Stimulated activated CD4-positive, alpha-beta T cell treated with anti-CD3 and anti-CD28 coated beads, Interleukin-4, amount 100 ng/mL, for 4 hours (primary cell): ENCODE measurements around the gene SLC28A3.
"Not testable (repeated sequence)": the region's sequence is repeated elsewhere in the genome, so short reads cannot be mapped to it uniquely, and the experiment has no call there.

ENCODE experiments used
- DNase-seq, 2 experiments: peaks; one replicate each; pipeline ENCODE4 v3.0.0-alpha.2; 2020

Gene SLC28A3, protein sequence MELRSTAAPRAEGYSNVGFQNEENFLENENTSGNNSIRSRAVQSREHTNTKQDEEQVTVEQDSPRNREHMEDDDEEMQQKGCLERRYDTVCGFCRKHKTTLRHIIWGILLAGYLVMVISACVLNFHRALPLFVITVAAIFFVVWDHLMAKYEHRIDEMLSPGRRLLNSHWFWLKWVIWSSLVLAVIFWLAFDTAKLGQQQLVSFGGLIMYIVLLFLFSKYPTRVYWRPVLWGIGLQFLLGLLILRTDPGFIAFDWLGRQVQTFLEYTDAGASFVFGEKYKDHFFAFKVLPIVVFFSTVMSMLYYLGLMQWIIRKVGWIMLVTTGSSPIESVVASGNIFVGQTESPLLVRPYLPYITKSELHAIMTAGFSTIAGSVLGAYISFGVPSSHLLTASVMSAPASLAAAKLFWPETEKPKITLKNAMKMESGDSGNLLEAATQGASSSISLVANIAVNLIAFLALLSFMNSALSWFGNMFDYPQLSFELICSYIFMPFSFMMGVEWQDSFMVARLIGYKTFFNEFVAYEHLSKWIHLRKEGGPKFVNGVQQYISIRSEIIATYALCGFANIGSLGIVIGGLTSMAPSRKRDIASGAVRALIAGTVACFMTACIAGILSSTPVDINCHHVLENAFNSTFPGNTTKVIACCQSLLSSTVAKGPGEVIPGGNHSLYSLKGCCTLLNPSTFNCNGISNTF

DNA sequence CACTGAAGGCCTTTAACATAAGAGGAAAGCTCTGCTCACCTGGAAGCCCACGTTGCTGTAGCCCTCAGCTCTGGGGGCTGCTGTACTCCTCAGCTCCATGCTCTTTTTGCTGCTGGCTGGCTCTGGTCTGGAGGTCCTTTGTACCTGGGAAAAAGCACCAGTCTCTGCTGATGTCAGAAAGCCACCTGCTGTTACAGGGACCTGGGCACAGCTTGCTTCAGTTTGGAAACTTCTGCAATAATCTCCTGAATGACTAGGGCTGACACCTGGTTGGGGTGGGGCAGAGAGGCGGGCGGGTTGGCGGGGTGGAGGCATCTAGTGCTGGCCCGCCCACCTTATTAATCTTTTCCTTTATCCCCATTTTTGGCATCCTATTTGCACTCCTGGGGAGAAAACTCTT is at the start of gene SLC28A3:
SLC28A3 (minus strand) TSS at position 224 of the 400 bp plus-strand sequence; CDS start at position 99, 125 bp downstream.
- no peak for DNase-seq

DNA sequence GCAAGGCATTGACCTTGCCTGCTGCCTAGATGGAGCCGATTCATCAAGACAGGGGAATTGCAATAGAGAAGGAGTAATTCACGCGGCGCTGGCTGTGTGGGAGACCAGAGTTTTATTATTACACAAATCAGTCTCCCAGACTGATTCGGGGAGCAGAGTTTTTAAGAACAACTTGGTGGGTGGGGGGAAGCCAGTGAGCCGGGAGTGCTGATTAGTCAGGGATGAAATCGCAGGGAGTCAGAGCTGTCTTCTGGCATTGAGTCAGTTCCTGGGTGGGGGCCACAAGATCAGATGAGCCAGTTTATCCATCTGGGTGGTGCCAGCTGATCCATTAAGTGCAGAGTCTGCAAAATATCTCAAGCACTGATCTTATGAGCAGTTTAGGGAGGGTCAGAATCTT is 49.7 kb upstream of the SLC28A3 start:
- DNase-seq, result not testable (repeated sequence)

DNA sequence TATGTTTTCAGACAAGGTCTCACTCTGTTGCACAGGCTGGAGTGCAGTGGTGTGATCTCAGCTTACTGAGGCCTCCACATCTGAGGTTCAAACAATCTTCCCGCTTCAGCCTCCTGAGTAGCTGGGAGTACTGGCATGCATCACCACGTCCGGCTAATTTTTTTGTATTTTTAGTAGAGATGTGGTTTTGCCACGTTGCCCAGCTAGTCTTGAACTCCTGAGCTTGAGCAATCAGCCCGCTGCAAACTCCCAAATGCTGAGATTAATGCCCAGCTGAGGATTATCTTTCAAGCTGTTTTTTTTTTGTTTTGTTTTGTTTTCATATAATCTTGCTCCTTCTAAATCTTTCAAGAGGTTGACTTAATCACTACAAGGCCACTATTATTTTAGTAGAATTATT is 47.3 kb upstream of the SLC28A3 start:
- DNase-seq, result no peak

DNA sequence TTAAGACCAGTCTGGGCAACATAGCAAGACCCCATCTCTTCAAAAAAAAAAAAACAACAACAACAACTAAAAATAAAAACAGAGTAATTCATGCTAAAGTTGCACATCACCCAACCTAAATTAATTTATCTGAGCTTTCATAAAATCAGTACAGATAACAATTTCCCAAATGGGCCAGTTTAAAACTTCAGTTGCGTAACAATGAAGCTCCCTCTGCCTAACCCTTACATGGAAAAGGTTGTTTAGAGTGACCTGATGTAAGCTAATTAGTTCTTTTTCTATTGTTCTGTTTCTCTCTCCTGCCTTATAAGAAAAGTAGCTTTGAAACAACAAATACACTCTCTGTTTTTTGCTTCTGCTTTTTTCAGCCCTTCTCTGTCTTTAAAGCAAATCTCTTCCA is 46.2 kb upstream of the SLC28A3 start:
- no peak for DNase-seq

DNA sequence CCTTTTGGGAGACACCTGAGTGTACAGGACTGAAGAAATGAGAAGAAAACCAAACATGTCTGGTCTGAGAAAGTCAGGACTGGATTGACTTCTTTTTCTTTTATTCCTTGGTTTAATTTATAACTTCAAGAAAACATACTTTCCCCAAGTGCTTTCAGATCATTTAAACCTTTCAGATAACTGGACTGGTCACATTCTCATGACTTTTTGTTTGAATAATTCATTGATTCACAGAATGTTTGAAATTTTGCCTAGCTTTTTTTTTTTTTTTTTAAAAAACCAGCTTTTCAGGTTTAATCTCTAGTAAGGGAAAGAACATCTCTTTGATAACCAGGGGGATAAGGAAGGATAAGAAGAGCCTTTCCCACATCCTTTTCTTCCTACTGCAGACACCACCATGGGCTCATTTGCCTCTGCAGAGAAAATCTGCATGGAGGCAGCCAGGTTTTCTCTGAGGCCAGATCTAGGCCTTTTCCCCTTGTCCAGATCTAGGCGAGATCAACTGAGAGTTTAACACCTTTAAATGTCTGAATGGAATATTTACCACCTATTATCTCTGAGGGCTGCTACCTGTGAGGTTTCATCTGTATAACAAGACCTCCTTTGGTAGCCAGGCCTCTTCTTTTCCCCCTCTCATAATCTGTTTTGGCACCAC is 45.0 kb upstream of the SLC28A3 start:
- no peak for DNase-seq

DNA sequence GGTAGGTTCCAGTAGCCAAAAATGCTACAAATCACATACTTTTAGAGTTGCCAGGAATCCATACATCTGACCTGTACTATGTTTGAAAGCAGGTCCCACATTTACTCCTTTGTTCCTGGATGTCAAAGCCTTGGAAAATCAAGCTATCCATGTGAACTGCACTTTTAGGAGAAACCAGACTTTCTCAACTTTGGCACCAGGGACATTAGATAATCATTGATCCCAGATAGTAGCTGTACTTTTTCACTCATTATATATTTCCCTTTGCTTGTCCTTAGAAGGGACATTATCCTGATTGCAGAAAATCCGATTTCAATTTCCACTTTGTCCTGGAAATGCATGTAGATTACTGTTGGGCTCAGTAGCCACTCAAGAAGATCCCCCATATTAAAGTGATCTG is 44.1 kb upstream of the SLC28A3 start:
- no peak for DNase-seq

DNA sequence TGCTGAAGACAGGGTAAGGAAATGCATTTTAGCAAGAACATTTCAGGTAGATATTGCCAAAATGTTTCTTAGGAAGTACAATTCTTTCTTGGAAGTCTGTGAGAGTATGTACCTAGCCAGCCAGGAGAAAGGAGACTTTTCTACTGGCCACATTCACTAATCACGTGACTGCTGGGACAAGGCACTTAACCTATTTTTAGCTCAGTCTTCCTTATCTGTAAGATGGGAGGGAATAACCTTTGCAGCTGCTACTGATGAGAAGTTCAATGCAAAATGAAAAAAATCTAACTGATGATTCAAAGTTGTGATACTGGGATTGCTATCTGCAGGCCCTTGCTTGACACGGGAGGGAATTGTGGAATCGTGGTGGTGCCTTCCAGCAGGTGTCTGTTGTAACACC is 42.6 kb upstream of the SLC28A3 start:
- no peak for DNase-seq

DNA sequence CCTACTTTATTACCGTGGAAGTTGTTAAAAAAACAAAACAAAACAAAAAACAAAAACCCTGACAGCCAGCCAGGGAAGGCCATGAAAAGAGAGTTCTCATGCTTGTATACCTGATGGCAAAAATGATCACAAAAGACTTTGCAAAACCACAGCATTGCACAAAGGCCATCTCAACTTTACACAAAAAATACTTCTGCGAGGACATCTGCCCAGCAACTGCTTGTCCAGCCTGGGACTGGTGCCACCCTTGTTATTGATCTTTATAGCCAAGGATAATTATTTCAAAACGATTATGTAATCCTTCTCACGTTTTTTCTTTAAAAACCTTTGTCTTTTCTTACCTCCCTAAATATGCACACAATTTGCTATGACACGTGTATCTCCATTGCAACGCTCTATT is 42.2 kb upstream of the SLC28A3 start:
- no peak for DNase-seq

DNA sequence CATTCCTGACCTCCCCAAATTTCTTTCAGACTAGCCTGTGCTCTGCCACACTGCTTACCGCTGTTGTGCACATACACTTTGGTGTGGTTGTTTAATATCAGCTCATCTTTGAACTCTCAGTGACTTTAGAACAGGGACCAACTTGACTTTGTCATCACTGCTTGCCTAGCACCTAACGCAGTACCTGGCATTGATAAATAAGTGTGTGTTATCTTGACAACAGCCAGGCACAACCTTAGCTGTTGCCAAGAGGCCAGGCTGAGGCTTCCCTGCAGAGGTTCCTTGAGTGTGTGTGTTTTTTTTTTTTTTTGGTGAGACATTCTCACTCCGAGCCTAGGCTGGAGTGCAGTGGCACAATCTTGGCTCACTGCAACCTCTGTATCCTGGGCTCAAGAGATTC is 41.0 kb upstream of the SLC28A3 start:
- no peak for DNase-seq

DNA sequence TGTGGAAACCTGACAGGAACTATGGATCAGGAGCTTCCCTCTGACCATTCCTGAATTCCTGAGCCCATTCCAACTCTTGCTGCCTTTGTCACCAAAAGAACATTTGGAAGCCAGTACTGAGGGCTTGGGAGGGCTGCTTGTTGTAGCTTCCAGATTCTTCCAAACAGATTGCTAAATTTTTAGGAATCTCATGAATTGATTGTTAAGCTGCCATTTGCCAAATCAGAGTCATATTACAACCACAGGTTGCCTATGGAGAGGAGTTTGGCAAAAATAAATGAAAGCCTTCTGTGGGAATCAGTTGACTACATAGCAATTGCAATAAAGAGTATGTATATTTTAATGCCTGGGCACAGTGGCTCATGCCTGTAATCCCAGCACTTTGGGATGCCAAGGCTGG is 39.2 kb upstream of the SLC28A3 start:
- no peak for DNase-seq

DNA sequence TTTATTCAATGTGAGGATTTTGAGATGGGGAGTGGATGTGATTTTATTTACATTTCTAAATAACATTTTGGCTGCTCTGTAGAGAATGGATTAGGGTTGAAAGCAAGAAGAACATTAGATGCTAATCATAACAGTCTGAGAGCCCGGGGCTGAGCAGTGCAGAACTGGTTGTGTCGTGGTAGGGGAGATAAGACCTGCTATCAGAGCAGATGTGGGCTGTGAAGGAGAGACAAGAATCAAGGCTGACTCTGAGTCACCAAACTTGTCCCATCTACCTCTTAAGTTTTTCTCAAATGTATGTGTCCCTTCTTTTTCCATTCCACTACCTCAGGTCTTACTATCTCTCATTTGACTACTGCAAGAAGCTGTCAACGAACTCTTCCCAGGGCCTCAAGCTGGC is 35.4 kb upstream of the SLC28A3 start:
- DNase-seq, result no peak

DNA sequence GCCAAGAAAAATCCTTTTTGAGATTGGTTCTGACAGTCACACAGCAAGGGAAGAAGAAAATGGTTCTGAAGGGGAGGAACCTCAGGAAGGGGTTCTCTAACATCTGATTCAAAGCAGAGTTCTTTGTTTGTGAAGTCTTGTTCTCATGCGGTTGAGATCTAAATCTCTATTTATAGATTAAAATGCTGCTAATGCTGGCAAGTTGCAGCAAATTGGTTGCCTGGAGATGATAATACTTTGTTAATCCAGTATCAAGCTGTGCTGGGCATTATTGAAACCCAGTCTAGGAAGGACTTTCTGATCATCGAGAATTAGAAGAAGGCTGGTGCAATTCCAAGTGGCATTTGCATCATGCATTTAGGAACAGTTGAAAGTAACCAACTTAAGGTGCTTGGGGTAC is 34.0 kb upstream of the SLC28A3 start:
- no peak for DNase-seq

DNA sequence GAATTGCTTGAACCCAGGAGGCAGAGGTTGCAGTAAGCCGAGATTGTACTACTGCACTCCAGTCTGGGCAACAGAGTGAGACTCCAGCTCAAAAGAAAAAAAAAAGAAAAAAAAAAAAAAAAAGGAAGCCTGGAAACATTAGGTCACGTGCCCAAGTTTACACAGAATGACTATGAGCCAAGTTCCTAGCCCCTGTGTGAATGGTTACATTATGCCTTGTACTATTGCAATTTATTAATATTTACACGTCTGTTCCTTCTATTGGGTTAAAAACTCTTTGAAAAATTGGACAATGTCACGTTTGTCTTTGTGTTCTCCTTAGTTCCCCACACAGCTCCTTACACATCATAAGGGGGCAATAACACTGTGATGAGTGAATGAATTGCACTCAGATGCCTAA is 33.5 kb upstream of the SLC28A3 start:
- DNase-seq, result no peak

DNA sequence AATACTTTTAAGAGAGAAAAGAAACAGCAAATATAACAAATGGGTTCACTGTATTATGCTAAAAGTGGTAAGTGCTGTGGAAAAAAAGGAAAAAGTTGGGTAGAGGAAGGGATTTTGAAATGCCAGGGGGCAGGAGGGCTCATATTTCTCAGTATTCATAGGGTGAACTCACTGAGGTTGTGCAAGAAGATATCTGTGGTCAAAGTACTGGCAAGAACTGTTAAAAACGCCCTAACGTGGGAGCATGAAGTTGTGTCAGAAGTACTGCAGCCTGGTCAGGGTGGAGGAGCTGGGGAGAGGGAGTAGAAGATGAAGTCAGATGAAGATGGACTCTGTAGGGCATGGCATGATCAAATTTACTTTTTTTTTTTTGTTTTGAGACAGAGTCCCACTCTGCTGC is 31.2 kb upstream of the SLC28A3 start:
- DNase-seq, result no peak

DNA sequence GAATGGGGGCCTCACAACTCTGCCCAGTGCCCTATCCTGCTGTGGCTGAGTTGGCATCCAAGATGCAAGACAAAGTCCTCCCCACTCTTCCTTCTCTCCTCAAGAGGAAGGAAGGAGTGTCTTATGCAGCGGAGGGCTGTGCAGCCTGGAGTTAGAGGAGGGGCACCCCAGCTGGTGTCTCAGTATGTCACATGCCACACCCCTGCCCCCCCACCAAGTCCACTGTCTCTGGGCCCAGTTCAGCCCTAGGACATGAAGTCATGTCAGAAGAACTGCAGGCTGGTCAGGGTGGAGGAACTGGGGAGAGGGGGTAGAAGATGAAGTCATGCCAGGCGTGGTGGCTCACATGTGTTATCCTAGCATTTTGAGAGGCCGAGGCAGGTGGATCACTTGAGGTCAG is 28.0 kb upstream of the SLC28A3 start:
- DNase-seq, result no peak

DNA sequence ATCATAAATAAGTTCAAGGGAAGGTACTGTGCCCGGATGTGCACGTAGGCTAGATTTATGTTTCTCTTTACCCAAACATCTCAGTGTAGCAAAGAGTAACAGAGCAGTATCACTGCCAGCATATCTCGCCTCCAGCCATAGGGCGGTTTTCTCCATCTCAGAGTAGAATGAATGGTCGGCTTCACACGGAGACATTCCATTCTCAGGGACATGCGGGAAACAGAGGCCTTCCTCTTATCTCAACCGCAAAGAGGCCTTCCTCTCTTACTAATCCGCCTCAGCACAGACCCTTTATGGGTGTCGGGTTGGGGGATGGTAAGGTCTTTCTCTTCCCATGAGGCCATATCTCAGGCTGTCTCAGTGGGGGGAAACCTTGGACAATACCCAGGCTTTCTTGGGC is 27.2 kb upstream of the SLC28A3 start:
- DNase-seq, result not testable (repeated sequence)

DNA sequence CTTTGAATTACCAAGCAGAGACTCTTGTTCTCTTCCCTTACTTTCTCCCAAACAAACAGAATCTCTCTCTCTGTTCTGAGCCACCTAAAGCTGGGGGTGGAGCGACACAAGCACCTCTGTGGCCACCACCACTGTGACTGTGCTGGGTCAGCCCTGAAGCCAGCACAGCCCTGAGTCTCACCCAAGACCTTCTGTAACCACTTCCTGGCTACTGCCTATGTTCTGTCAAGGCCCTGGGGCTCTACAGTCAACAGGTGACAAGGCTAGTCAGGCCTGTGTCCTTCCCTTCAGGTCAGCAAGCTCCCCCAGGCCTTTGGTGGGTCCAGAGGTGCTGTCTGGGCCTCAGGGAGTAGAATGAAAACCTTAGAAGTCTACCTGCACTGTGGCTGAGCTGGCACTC is 26.1 kb upstream of the SLC28A3 start:
- no peak for DNase-seq

DNA sequence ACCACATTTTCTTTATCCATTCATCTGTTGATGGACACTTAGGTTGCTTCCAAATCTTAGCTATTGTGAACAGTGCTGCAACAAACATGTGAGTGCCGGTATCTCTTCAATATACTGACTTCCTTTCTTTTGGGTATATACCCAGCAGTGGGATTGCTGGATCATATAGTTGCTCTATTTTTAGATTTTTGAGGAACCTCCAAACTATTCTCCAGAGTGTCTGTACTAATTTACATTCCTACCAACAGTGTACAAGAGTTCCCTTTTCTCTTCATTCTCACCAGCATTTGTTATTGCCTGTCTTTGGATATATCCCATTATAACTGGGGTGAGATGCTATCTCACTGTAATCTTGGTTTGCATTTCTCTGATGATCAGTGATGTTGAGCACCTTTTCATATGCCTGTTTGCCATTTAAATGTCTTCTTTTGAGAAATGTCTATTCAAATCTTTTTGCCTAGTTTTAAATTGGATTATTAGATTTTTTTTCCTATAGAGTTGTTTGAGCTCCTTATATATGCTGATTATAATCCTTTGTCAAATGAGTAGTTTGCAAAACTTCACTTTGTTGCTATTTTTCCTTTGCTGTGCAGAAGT is 24.4 kb upstream of the SLC28A3 start:
- DNase-seq, result not testable (repeated sequence)

DNA sequence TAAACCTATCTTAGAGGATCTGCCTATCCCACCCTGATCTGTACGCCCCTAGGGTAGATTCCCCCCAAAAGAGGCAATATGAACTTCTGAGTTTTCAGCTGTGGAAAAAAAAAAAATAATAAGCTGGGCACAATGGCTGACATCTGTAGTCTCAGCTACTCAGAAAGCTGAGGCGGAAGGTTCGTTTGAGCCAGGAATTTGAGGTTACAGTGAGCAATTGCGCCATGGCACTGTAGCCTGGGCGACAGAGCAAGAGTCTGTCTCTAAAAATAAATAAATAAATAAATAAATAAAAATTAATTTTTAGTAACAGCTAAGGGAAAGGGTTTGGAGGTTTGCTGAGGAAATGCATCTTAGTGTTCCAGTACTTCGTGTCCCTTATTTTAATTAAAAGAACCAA is 21.1 kb upstream of the SLC28A3 start:
- no peak for DNase-seq

DNA sequence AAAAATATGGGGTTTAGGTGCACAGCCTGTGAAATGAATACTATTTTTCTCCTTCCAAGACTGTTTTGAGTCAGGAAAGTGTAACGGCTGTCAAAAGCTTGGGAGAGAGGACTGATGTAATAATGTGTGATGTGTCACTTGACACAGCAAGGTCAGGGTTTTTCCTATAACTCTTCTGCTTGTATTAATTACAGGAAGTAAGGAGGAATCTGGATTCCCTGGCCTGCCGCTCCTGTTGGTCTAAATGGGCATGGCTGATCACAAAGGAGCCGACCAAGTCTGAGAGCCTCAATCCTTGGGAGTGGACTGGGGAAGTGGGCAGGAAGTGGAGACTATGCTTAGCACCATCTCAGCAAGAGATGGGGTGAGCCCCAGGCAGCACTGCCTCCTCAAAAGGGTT is 16.7 kb upstream of the SLC28A3 start:
- DNase-seq, result no peak

DNA sequence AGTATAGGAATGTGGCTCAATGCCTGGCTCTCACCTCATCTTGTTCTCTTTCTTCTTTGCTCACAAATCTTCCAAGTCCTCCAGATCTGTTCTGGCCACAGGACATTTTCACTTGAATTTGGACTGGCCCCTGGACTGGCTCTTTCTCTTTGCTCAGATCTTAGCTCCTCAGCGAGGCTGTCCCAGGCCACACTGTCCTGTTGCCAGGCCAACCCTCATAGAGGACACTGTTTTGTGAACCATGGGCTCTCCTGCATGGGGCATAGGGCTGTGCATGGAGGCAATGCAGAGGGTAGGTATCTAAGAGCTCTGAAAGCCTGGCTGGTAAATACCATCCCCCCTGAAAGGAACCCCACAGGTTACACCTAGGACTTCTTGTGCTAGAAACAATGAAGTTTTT is 13.5 kb upstream of the SLC28A3 start:
- no peak for DNase-seq

DNA sequence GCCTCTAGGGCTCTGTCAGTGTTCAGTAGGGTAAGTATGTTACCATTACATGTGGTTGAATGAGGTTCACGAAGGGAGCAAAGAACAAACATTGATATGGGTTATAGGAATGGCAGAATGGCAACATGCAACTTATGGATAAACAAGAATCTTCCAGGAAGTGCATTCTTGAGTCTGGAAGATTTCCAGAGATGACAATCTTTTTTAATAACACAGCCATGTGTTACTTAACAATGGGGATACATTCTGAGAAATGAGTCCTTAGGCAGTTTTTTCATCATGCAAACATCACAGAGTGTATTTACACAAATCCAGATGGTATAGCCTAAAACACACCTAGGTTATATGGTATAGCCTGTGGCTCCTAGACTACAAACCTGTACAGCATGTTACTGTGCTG is 9.1 kb upstream of the SLC28A3 start:
- DNase-seq, result no peak

DNA sequence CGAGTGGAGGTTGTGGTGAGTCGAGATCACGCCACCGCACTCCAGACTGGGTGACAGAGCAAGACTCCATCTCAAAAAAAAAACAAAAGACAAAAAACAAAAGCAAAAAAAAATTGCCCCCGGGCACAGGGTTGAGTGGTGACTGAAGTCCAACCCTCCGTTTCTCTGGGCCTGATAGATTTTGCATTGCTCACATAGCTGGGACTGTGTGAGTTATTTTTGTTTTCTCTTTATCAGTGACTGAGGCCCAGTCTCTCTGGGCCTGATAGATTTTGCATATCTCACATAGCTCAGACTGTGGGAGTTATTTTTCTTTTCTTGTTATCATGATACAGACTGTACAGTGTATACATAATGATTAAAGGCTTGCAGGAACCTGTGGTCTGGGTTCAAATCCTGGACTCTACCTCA is 2.6 kb upstream of the SLC28A3 start:
- DNase-seq, result no peak

DNA sequence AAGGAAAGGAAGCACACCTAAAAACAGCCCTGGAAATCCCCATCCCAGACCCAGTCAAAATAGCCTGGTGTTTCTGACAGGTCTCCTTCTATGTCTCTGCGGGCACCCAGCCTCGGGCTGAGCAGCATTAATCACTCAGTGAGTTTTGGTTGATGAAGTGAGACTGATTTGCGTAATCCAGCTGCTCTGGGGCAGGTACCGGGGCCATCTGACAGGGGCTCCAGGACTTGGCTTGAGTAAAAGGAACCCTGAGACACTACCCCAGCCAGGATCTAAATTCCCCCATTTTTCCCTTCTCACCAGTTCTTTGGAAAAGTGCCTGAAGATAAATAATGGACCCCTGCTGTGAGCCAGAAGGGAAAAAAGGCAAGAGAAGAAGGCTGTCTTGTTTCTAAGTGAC is 596 bp downstream of the SLC28A3 start:
- no peak for DNase-seq
